LNCAP (cell line): Measurements from ENCODE around the gene MACROD2.

ENCODE experiments used
- TF ChIP-seq, protein P1 (sequence below): fragments of 450-650 bp; IDR thresholded peaks from 2 replicates; pipeline ENCODE4 v1.5.1; 2017; ENCODE audit warnings: mild to moderate bottlenecking

The MACROD2 gene

DNA sequence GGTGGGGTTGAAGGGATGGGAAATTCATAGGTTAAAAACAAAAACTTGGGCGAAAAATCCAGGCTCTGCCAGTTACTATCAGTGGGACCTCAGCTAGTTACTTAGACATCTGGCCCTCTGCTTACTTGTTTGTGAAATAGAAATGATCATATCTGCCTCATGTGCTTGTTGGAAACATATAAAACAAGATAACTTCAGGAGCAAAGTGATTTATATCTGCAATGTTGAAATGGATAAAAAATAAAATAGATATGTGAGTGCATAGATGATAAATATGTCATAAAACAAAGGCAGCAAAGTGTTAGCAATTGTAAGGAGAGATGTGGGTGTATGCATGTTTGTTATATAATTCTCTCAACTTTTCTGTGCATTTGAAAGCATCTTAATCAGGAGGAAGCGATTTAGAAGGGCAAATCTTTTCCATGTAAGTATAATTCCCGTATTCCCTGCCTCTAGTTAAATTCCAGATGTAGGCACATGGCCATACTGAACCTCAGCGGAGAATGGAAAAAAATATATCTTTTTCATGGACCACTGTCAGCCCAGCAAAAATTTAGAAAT lies 921.1 kb downstream of the MACROD2 start:
- TF ChIP-seq, protein P1, sequence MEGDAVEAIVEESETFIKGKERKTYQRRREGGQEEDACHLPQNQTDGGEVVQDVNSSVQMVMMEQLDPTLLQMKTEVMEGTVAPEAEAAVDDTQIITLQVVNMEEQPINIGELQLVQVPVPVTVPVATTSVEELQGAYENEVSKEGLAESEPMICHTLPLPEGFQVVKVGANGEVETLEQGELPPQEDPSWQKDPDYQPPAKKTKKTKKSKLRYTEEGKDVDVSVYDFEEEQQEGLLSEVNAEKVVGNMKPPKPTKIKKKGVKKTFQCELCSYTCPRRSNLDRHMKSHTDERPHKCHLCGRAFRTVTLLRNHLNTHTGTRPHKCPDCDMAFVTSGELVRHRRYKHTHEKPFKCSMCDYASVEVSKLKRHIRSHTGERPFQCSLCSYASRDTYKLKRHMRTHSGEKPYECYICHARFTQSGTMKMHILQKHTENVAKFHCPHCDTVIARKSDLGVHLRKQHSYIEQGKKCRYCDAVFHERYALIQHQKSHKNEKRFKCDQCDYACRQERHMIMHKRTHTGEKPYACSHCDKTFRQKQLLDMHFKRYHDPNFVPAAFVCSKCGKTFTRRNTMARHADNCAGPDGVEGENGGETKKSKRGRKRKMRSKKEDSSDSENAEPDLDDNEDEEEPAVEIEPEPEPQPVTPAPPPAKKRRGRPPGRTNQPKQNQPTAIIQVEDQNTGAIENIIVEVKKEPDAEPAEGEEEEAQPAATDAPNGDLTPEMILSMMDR: no peak

DNA sequence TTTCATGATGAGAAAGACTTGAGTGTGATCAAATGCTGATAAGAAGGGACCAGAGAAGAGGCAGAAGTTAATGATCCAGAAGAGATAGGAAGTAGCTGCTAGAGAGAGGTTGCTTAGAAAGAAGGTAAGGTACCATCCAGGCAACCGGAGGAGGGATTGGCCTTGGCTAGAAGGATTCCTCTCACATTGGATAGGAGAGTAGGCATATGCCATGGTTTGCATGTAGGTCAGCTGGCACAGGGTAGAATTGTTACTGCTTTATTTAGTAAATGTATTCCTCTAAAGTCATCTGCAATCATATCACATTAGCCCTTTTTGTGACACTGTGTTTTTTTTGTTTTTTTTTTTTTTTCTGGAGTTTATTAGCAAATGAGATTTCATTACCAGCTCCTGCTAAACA lies 923.0 kb downstream of the MACROD2 start:
- TF ChIP-seq, protein P1: no peak

DNA sequence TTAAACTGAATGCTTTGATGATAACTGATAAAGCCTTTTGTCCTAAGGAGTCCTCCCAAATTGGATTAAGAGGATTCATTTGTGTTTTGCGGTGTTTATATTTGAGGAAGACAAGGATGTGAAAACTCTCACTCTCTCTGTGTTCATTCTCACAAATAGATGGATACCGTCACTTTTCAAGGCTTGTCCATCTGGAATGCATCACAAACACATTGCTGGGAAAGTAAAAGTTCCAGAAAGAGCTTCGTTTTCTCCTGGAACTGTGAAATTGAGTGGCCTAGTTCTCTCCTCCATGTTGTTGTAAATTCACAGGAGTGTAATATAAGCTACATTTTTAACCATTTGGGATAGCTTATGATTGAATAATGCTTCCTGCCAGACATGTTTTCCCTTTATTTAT lies 923.7 kb downstream of the MACROD2 start:
- TF ChIP-seq, protein P1: no peak

DNA sequence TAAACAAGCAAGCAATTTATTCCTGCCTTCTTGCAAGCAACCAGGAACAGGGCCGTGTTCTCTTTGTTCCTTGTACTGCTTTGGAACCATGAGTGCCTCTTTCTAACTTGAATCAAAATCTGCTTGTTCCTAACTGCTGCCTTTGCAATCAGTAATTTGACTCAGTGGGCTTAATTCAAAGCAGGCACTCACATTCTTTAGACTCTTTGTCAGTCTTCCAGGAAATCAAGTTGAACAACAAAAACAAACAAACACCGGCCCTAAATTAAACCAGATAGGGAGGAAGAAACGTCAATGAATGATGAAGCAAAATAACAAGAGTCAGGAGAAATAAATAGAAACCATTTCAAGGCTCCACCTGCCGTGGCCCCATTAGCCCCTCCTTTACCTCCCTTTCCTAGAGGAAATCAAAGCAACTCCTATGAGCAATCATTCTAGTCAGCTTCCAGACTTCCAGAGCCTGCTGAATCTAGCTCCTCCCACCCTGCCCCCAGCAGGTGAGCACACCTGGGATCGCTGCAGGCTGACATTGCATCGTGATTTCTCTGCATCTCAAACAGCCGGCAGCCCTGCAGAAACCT lies 924.3 kb downstream of the MACROD2 start:
- TF ChIP-seq, protein P1: no peak

DNA sequence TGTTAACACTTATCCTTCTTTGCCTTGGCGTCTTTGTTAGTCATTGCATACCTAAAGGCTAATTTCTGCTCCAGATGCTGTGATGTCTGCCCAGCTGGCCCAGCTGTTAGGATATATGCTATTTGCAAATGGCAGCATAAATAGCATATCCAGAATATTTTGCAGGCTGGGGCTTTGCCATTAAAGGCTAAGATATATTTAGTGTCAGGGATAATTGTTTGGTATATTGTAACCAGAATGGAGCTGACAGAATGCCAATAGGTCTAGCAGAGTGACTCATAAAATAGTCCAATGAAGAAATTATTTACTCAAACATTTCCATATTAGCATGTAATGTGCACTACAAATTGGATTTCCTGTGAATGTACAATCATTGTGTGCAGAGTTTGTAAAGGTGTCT lies 926.2 kb downstream of the MACROD2 start:
- TF ChIP-seq, protein P1: no peak

DNA sequence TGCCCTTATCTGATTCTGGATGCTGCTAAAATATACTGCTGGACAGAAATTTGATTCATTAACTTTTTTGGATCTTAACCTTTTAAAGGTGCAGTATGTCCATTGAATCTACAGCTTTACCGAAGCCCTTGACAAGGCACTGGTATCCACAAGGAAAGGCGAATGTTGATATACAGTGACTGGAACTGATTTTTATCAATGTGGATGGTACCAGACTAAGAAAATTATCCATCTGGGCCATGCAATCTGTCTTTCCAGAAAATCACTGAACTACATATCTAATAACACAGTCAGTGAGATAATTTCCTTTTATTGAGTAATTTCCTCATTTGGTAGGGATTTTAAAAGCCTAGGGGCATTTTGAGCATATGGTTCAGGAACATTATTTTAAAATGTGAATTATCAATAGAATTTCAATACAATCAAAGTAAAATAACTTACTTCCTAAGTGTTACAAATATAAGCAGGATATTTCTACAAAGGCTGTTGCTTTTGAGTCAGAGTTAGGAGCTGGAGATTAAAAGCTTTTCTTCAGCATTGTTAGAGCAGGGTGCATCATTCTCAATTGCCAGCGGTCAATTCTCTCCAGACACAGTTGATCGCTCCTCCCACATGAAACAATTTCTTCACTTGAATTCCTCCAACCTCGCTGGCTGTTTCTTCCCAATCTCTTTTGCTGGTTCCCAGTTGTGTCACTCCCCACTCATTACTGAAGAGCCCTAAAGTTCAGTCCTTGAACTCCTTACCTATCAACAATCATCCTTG lies 927.4 kb downstream of the MACROD2 start:
- TF ChIP-seq, protein P1: no peak

DNA sequence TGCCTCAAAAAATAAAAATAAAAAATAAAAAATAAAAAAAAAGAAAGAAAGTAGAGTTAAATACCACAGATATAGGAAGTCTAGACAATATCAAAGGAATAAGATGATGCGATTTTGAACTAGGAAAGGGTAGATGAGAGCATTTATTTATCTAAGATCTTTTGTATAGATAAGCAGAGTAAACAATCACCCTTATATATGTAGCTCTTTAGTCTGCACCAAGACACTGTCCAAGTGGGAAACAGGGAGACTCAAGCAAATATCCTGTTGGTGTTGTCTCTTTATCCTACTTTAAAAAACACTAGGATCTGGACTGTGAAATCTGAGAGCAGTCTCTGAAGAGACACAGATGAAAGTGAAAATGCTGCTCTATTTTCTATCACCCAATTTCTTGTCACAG lies 929.1 kb downstream of the MACROD2 start:
- TF ChIP-seq, protein P1: no peak
